Right atrium auricular region (tissue), 2 donors: ENCODE results near the gene CCDC33. TPM values are rescaled to one million over a fixed set of nuclear protein-coding genes. Genes with fewer than 3 reads are reported as not detected.

ENCODE experiments used
- DNase-seq: peaks from one replicate; pipeline ENCODE4 v3.0.0-alpha.2; 2019; ENCODE audit warnings: low spot score
- H3K27ac ChIP-seq, 2 donors: fragments of 200-600 bp; sonication (generic); 1 replicate in 1 of 2; 2 replicates in 1 of 2; pipeline ENCODE4 v1.5.1; 2016 to 2019
- H3K27me3 ChIP-seq, 2 donors: fragments of 200-600 bp; sonication (generic); one replicate each; pipeline versions ENCODE4 v1.5.1 to v1.6.0; 2017 to 2019
- H3K36me3 ChIP-seq: fragments of 200-600 bp; sonication (generic); one replicate; pipeline ENCODE4 v1.5.1; 2016
- H3K4me1 ChIP-seq, 2 donors: fragments of 200-600 bp; sonication (generic); one replicate each; pipeline versions ENCODE4 v1.5.1 to v1.6.0; 2017 to 2019
- H3K4me3 ChIP-seq, 2 donors: fragments of 200-600 bp; sonication (generic); 1 replicate in 1 of 2; 2 replicates in 1 of 2; pipeline ENCODE4 v1.5.1; 2017 to 2019; ENCODE audit warnings: mild to moderate bottlenecking in 1 of 2, moderate library complexity in 1 of 2
- H3K9me3 ChIP-seq, 2 donors: fragments of 200-600 bp; sonication (generic); one replicate each; pipeline ENCODE4 v1.5.1; 2019
- CTCF ChIP-seq, 2 donors: fragments of 200-600 bp; sonication (generic); IDR thresholded peaks; one replicate each; pipeline ENCODE4 v1.5.1; 2019; ENCODE audit warnings: antibody characterized with exemption in 2 of 2
- total RNA-seq, 2 donors: library from RNA; depleted of rRNA; stranded (reverse); fragments of >200 nt; gene quantifications; one replicate each; pipeline ENCODE4 v1.1.0, GENCODE V29; 2016

CCDC33 gene
- total RNA-seq, 2 donors from 2014 or later = not detected

DNA sequence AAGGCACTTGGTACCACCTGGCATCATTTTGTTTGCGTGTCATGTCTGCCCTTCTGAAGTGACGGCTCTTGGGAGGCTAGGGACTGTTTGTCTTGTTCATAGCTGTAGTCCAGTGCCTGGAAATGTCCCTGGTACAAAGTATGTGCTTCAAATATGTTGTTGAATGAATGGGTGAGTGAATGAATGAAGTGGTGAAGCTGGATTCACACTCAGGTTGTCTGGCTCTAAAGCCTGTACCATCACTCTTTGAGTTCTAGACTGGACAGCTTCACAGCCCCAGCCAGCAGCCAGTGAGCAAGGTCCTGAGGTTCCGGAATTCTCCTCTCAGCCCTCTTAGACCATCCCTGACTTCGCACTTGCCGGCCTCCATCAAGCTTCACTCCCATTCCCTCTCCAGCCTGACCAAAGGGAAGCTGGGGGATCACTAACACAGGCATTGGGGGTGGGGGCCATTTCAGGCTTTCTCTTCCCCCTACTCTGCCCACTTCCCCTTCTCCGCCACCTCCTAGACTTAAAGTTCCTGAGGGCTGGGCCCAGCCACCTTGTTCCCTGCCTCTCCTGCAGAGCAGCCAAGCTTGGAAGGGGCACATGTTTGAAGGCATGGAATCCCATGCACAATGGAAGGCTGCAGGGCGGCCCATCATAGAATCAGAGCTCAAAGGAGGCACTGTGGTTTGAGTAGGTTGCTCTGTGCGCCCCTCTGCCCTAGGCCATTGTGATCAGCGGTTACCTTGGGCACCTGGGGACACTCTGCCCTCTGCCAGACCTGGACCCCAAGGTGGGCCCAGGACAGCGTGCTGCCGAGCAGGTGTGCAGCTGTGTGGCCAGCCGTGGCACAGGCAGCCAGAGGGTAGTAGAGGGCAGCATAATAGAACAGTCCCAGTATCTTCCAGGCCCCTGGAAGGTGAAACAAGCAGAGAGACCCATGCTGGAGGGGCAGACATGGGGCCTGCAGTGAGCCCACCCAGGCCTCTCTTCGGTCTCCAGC, 41.3 kb upstream of the CCDC33 start:
- H3K27ac ChIP-seq = no peak overlapping the region
- DNase-seq = no peak
- TF ChIP-seq CTCF (IDR thresholded peaks at IDR 0.05) = no peak
- H3K9me3 ChIP-seq = no peaks in the 10 kb centered on the region
- no peaks in the 10 kb centered on the region for H3K27me3 ChIP-seq
- no peaks in the 10 kb centered on the region for H3K36me3 ChIP-seq
- H3K4me3 ChIP-seq = no peak overlapping the region
- peaks cover 0 to 13% of the 10 kb centered on the region in 2 donors for H3K4me1 ChIP-seq

DNA sequence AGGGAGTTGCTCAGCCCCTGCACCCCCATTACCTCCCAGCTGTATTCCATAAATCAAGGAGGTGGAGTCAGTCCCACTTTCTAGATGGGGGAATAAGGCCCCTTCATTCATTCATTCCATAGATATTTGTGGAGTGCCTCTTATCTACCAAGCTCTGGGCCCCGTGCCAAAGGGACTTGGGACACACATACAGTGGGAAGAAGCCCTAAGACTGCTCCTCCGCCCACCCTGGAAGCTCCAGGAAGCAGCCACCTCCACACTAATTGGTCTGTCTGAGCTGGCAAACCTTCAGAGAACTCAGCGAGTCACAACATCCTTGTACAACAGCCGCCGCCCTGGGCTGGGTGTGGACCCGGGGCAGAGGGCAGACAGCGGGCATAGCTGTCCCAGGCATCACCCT, 40.0 kb upstream of the CCDC33 start:
- TF ChIP-seq CTCF (IDR thresholded peaks at IDR 0.05) = no peak
- no peak overlapping the region for H3K4me3 ChIP-seq
- no peaks in the 10 kb centered on the region for H3K27me3 ChIP-seq
- no peaks in the 10 kb centered on the region for H3K36me3 ChIP-seq
- no peak overlapping the region for H3K27ac ChIP-seq
- peak; percentile 76 for DNase-seq
- no peaks in the 10 kb centered on the region for H3K9me3 ChIP-seq
- H3K4me1 ChIP-seq = peaks cover 0 to 24% of the 10 kb centered on the region in 2 donors

DNA sequence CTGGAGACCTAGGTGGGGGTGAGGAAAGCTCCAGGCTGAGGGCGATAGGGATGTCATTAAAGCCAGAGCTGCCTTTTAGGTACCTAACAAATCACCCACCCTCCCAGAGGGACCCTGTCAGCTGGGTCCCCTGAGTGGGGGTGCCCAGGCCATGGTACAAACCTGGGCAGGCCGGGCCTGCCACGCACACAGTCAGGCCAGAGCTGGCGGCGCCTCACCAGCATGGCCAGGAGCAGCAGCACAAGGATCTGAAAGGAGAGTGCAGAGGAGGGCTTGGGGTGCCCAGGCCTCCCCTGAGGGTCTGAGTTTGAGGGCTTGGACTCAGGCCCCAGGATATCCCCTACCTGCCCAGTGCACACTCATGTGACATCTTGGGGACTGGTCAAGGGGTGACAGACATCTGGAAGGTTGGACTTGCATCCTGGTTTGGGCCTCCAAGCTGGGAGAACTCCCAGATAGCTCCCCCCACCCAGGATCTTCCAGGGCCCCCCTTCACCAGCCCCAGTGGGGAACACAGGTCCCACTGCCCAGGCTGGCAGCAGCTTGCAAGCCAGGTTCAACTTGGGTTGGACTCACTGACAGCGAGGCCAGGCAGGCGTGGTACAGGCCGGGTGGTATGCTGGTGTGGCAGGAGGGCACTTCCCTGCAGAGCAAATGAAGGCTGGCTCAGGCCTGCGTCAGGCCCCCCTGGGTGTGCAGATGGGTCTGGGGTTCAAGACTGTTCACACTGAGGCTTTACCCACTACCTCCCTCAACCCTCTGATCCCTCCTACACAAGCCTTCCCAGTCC, 38.8 kb upstream of the CCDC33 start:
- Histone ChIP-seq H3K4me3 (no peak overlapping the region), H3K27ac (no peak overlapping the region), H3K36me3 (no peaks in the 10 kb centered on the region), H3K4me1 (peaks cover 0 to 34% of the 10 kb centered on the region in 2 donors), H3K27me3 (no peaks in the 10 kb centered on the region), H3K9me3 (no peaks in the 10 kb centered on the region)
- TF ChIP-seq CTCF (IDR thresholded peaks at IDR 0.05) = no peak
- no peak for DNase-seq

- Histone ChIP-seq H3K4me1 (peaks cover 0 to 42% of the 10 kb centered on the region in 2 donors), H3K27ac (no peak overlapping the region), H3K36me3 (no peaks in the 10 kb centered on the region), H3K4me3 (no peak overlapping the region), H3K27me3 (no peaks in the 10 kb centered on the region), H3K9me3 (no peaks in the 10 kb centered on the region)
- no peak for DNase-seq
- TF ChIP-seq CTCF (IDR thresholded peaks at IDR 0.05) = no peak
Observed at GRCh38 chr15:74199297-74199652, 36.9 kb upstream of the CCDC33 start.

DNA sequence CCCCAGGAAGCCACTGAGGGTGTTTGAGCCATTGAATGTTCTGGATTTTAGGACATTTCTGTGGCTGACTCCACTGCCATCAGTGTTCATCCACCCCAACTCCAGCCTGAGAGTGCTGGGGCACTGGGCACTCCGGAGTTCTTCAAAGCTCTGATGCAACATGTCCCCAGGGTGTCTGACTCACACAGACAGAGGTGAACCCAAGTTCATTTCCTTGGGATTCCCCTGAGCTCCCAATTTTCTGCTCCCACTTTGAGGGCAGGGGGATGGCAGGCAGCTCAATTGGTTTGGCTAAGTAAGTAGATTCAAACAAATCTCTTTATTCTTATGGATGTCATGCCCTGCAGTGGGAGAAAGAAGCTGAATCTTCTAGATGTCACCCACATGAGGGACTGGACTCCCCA, 35.7 kb upstream of the CCDC33 start:
- no peaks in the 10 kb centered on the region for H3K9me3 ChIP-seq
- H3K36me3 ChIP-seq = no peaks in the 10 kb centered on the region
- no peak overlapping the region for H3K27ac ChIP-seq
- peaks cover 0 to 54% of the 10 kb centered on the region in 2 donors for H3K4me1 ChIP-seq
- TF ChIP-seq CTCF (IDR thresholded peaks at IDR 0.05) = no peak
- no peaks in the 10 kb centered on the region for H3K27me3 ChIP-seq
- H3K4me3 ChIP-seq = no peak overlapping the region
- DNase-seq = no peak
